Rectal smooth muscle tissue (tissue), 1 donor: ENCODE measurements around the gene ADGRG6.

ENCODE experiments used
- H3K27ac ChIP-seq: one replicate; pipeline ENCODE4 v1.7.0; 2013; ENCODE audit warnings: low read depth, low read length, inconsistent platforms
- H3K27me3 ChIP-seq: one replicate; pipeline ENCODE4 v1.7.0; 2013; ENCODE audit warnings: low read length; ENCODE audit not compliant: control insufficient read depth, insufficient read depth
- H3K36me3 ChIP-seq: one replicate; pipeline ENCODE4 v1.7.0; 2013; ENCODE audit warnings: low read length; ENCODE audit not compliant: control insufficient read depth, insufficient read depth
- H3K4me1 ChIP-seq: one replicate; pipeline ENCODE4 v1.7.0; 2013; ENCODE audit warnings: low read length; ENCODE audit not compliant: control insufficient read depth, insufficient read depth
- H3K4me3 ChIP-seq: one replicate; pipeline ENCODE4 v1.7.0; 2013; ENCODE audit warnings: low read length
- H3K9ac ChIP-seq: one replicate; pipeline ENCODE4 v1.7.0; 2013; ENCODE audit warnings: low read length

The ADGRG6 gene

GRCh38 chr6:142301651-142302391, at the start of gene ADGRG6:
TSS of gene ADGRG6 (plus strand) at chr6:142302007. CDS start at chr6:142302330, 323 bp downstream.
- H3K4me3 ChIP-seq = peak within 1 kb of the TSS; percentile 64
- no peaks in the 10 kb centered on the region for H3K36me3 ChIP-seq
- H3K4me1 ChIP-seq = no peaks in the 10 kb centered on the region
- H3K27ac ChIP-seq = peak within 1 kb of the TSS; percentile 7
- no peak within 1 kb of the TSS for H3K9ac ChIP-seq
- H3K27me3 ChIP-seq = peaks cover 4% of the 10 kb centered on the region

- Histone ChIP-seq H3K27me3 (no peaks in the 10 kb centered on the region), H3K4me3 (no peak overlapping the region), H3K36me3 (no peaks in the 10 kb centered on the region), H3K9ac (no peak overlapping the region), H3K4me1 (no peaks in the 10 kb centered on the region), H3K27ac (no peak overlapping the region)
Measured at GRCh38 chr6:142254513-142254912, 47.3 kb upstream of the ADGRG6 start.

GRCh38 chr6:142255785-142256184, 46.0 kb upstream of the ADGRG6 start:
- Histone ChIP-seq H3K27ac (no peak overlapping the region), H3K4me3 (no peak overlapping the region), H3K36me3 (no peaks in the 10 kb centered on the region), H3K27me3 (no peaks in the 10 kb centered on the region), H3K4me1 (no peaks in the 10 kb centered on the region), H3K9ac (no peak overlapping the region)

- H3K36me3 ChIP-seq = no peaks in the 10 kb centered on the region
- H3K27me3 ChIP-seq = no peaks in the 10 kb centered on the region
- no peak overlapping the region for H3K4me3 ChIP-seq
- H3K27ac ChIP-seq = no peak overlapping the region
- no peaks in the 10 kb centered on the region for H3K4me1 ChIP-seq
- no peak overlapping the region for H3K9ac ChIP-seq
Measured at GRCh38 chr6:142258305-142258704, 43.5 kb upstream of the ADGRG6 start.

- Histone ChIP-seq H3K4me1 (no peaks in the 10 kb centered on the region), H3K9ac (no peak overlapping the region), H3K4me3 (no peak overlapping the region), H3K27me3 (no peaks in the 10 kb centered on the region), H3K36me3 (no peaks in the 10 kb centered on the region), H3K27ac (no peak overlapping the region)
Measured at GRCh38 chr6:142258757-142259156, 43.0 kb upstream of the ADGRG6 start.

GRCh38 chr6:142260748-142261147, 41.1 kb upstream of the ADGRG6 start:
- no peaks in the 10 kb centered on the region for H3K27me3 ChIP-seq
- no peak overlapping the region for H3K4me3 ChIP-seq
- H3K36me3 ChIP-seq = no peaks in the 10 kb centered on the region
- H3K4me1 ChIP-seq = no peaks in the 10 kb centered on the region
- H3K9ac ChIP-seq = no peak overlapping the region
- H3K27ac ChIP-seq = no peak overlapping the region

- Histone ChIP-seq H3K27me3 (no peaks in the 10 kb centered on the region), H3K27ac (no peak overlapping the region), H3K4me3 (no peak overlapping the region), H3K9ac (no peak overlapping the region), H3K4me1 (no peaks in the 10 kb centered on the region), H3K36me3 (no peaks in the 10 kb centered on the region)
Measured at GRCh38 chr6:142262231-142262630, 39.6 kb upstream of the ADGRG6 start.

- Histone ChIP-seq H3K4me1 (no peaks in the 10 kb centered on the region), H3K27ac (no peak overlapping the region), H3K36me3 (no peaks in the 10 kb centered on the region), H3K27me3 (no peaks in the 10 kb centered on the region), H3K4me3 (no peak overlapping the region), H3K9ac (no peak overlapping the region)
Measured at GRCh38 chr6:142265476-142265875, 36.3 kb upstream of the ADGRG6 start.

GRCh38 chr6:142266060-142266459, 35.7 kb upstream of the ADGRG6 start:
- Histone ChIP-seq H3K4me3 (no peak overlapping the region), H3K27ac (no peak overlapping the region), H3K36me3 (no peaks in the 10 kb centered on the region), H3K9ac (no peak overlapping the region), H3K27me3 (no peaks in the 10 kb centered on the region), H3K4me1 (no peaks in the 10 kb centered on the region)

GRCh38 chr6:142271476-142271875, 30.3 kb upstream of the ADGRG6 start:
- H3K36me3 ChIP-seq = no peaks in the 10 kb centered on the region
- H3K9ac ChIP-seq = no peak overlapping the region
- H3K27ac ChIP-seq = no peak overlapping the region
- no peaks in the 10 kb centered on the region for H3K4me1 ChIP-seq
- H3K27me3 ChIP-seq = no peaks in the 10 kb centered on the region
- H3K4me3 ChIP-seq = no peak overlapping the region

GRCh38 chr6:142274656-142275055, 27.2 kb upstream of the ADGRG6 start:
- H3K27ac ChIP-seq = no peak overlapping the region
- no peaks in the 10 kb centered on the region for H3K27me3 ChIP-seq
- H3K4me1 ChIP-seq = no peaks in the 10 kb centered on the region
- no peaks in the 10 kb centered on the region for H3K36me3 ChIP-seq
- no peak overlapping the region for H3K9ac ChIP-seq
- H3K4me3 ChIP-seq = no peak overlapping the region

- Histone ChIP-seq H3K36me3 (no peaks in the 10 kb centered on the region), H3K9ac (no peak overlapping the region), H3K4me1 (no peaks in the 10 kb centered on the region), H3K27me3 (no peaks in the 10 kb centered on the region), H3K27ac (no peak overlapping the region), H3K4me3 (no peak overlapping the region)
Measured at GRCh38 chr6:142275236-142276006, 26.4 kb upstream of the ADGRG6 start.

- no peak overlapping the region for H3K27ac ChIP-seq
- H3K9ac ChIP-seq = no peak overlapping the region
- no peak overlapping the region for H3K4me3 ChIP-seq
- H3K36me3 ChIP-seq = no peaks in the 10 kb centered on the region
- H3K4me1 ChIP-seq = no peaks in the 10 kb centered on the region
- H3K27me3 ChIP-seq = no peaks in the 10 kb centered on the region
Measured at GRCh38 chr6:142276256-142276655, 25.6 kb upstream of the ADGRG6 start.
